ENCODE data around the gene UBQLNL.

DNA sequence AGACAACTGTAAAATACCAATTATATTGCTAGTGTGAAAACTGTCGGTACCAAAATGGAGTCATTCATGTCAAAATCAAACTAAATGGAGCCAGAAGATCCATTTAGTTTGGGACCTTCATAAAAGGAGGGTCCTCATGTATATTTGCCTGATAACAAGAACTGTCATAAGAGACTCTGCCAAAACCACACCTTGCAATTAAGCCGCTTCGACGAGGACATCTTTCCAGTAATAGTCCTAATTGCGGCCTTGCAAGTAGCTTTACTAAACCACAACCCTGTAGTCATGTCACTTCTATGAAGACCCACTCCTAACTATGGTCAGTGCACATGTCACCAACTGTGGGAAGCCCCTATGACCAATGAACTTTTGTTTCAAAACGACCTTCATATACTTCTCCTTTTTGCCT lies 16.1 kb downstream of the UBQLNL start:
- TF ChIP-seq EZH2 (IDR thresholded peaks at IDR 0.05) (no peak), POLR2AphosphoS5 (IDR thresholded peaks at IDR 0.05; ENCODE audit: borderline replicate concordance, low read depth, low read length) (no peak), FOXP2 (optimal IDR thresholded peaks at IDR 0.05; ENCODE audit: control extremely low read depth, extremely low read length, insufficient read depth) (no peak)

Measured in SK-N-MC (cell line).